Neural crest cell (in vitro differentiated cells): ENCODE data around the gene ADGRF1. TPM values are rescaled to one million over a fixed set of nuclear protein-coding genes. Genes with fewer than 3 reads are reported as not detected.

Experiments used
- DNase-seq: peaks from one replicate; pipeline ENCODE4 v3.0.0; 2021; ENCODE audit warnings: low read depth, mixed read lengths, low spot score
- H3K27ac Mint-ChIP-seq: one replicate; pipeline ENCODE4 v1.8.0; 2021; ENCODE audit warnings: mild to moderate bottlenecking, mixed read lengths; ENCODE audit not compliant: unreplicated experiment
- H3K27me3 Mint-ChIP-seq: 2 replicates; pipeline ENCODE4 v1.8.0; 2021; ENCODE audit warnings: low read depth, mild to moderate bottlenecking, mixed read lengths
- H3K36me3 Mint-ChIP-seq: 2 replicates; pipeline ENCODE4 v1.8.0; 2021; ENCODE audit warnings: low read depth, mild to moderate bottlenecking, mixed read lengths
- H3K4me1 Mint-ChIP-seq: 2 replicates; pipeline ENCODE4 v1.8.0; 2021; ENCODE audit warnings: mixed read lengths
- H3K4me3 Mint-ChIP-seq: one replicate; pipeline ENCODE4 v1.8.0; 2021; ENCODE audit warnings: mild to moderate bottlenecking, mixed read lengths
- H3K9me3 Mint-ChIP-seq: 2 replicates; pipeline ENCODE4 v1.8.0; 2021; ENCODE audit warnings: mixed read lengths
- CTCF ChIP-seq: fragments of 200-600 bp; sonication (generic); conservative IDR thresholded peaks from 2 replicates; pipeline ENCODE4 v1.5.0; 2021; ENCODE audit warnings: antibody characterized with exemption, mild to moderate bottlenecking
- total RNA-seq: library from RNA; stranded (reverse); gene quantifications from 2 replicates; pipeline ENCODE4 v1.2.1, GENCODE V29; 2021

The ADGRF1 gene
- total RNA-seq, 1 donor from 2014 or later: 0.09 TPM

GRCh38 chr6:46959419-46959818 is 82.7 kb downstream of the ADGRF1 start:
- H3K27ac Mint-ChIP-seq: no peak overlapping the region

GRCh38 chr6:46956409-46956808 is 85.7 kb downstream of the ADGRF1 start:
- H3K9me3 Mint-ChIP-seq: no peaks in the 10 kb centered on the region
- no peak overlapping the region for H3K27ac Mint-ChIP-seq
- H3K4me1 Mint-ChIP-seq: peaks cover 3% of the 10 kb centered on the region
- H3K36me3 Mint-ChIP-seq: no peaks in the 10 kb centered on the region
- no peak for DNase-seq
- TF ChIP-seq CTCF: no peak
- no peaks in the 10 kb centered on the region for H3K27me3 Mint-ChIP-seq
- H3K4me3 Mint-ChIP-seq: no peak overlapping the region

More at GRCh38 chr6:46959419-46959818, 82.7 kb downstream of the ADGRF1 start:
- no peaks in the 10 kb centered on the region for H3K9me3 Mint-ChIP-seq
- no peak for DNase-seq
- peaks cover 3% of the 10 kb centered on the region for H3K4me1 Mint-ChIP-seq
- TF ChIP-seq CTCF: no peak
- H3K4me3 Mint-ChIP-seq: no peak overlapping the region
- H3K27me3 Mint-ChIP-seq: no peaks in the 10 kb centered on the region
- H3K36me3 Mint-ChIP-seq: no peaks in the 10 kb centered on the region

- no peak for DNase-seq
- no peak for TF ChIP-seq CTCF
- Mint-ChIP-seq H3K36me3 (no peaks in the 10 kb centered on the region), H3K4me1 (peaks cover 3% of the 10 kb centered on the region), H3K27me3 (no peaks in the 10 kb centered on the region), H3K9me3 (no peaks in the 10 kb centered on the region), H3K4me3 (no peak overlapping the region), H3K27ac (no peak overlapping the region)
Measured at GRCh38 chr6:46954837-46955451, 87.2 kb downstream of the ADGRF1 start.

GRCh38 chr6:46953921-46954320 is 88.2 kb downstream of the ADGRF1 start:
- DNase-seq: no peak
- Mint-ChIP-seq H3K9me3 (no peaks in the 10 kb centered on the region), H3K36me3 (no peaks in the 10 kb centered on the region), H3K4me3 (no peak overlapping the region), H3K27me3 (no peaks in the 10 kb centered on the region), H3K27ac (no peak overlapping the region), H3K4me1 (peaks cover 3% of the 10 kb centered on the region)
- TF ChIP-seq CTCF: no peak

GRCh38 chr6:46949632-46950280 is 92.4 kb downstream of the ADGRF1 start:
- no peak for TF ChIP-seq CTCF
- H3K4me1 Mint-ChIP-seq: peaks cover 11% of the 10 kb centered on the region
- no peak overlapping the region for H3K4me3 Mint-ChIP-seq
- no peaks in the 10 kb centered on the region for H3K9me3 Mint-ChIP-seq
- no peak overlapping the region for H3K27ac Mint-ChIP-seq
- DNase-seq: no peak
- no peaks in the 10 kb centered on the region for H3K36me3 Mint-ChIP-seq
- H3K27me3 Mint-ChIP-seq: peaks cover 2% of the 10 kb centered on the region
